ENCODE measurements around the gene CDK5RAP2. TPM values are rescaled to one million over a fixed set of nuclear protein-coding genes. Genes with fewer than 3 reads are reported as not detected.

Gene CDK5RAP2
- total and polyA plus RNA-seq, 9 of the 15 experiments (the other 6 are each of a cell fraction or from before 2014, with no cell fraction given), result 19.9 to 68.8 (median 42.2) TPM

DNA sequence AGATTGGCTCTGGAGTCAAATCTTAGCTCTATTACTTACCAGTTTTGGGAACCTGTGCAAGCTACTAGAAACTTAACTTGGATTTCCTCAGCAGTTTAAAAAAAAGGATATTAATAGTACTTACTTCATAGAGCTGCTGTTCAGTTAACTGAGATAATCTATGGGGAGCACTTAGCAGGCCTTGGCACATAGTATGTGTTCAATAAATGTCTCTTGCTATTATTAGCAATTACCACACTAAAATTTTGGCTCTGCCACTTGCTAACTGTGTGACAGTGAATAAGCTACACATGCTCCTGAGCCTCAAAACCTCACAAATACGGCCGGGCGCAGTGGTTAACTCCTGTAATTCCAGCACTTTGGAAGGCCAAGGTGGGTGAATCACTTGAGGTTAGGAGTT lies 55.9 kb downstream of the CDK5RAP2 start:
- Histone ChIP-seq H3K4me1 (replicated peaks in 1 of 2; ENCODE audit: control insufficient read depth in 2 of 2, insufficient read depth in 2 of 2, low read length in 2 of 2) (no peaks in the 10 kb centered on the region), H3K9me3 (replicated peaks; ENCODE audit: control insufficient read depth, insufficient read depth, low read depth, low read length) (no peaks in the 10 kb centered on the region), H3K27me3 (ENCODE audit: control insufficient read depth in 2 of 2, insufficient read depth in 2 of 2, low read length in 2 of 2) (no peaks in the 10 kb centered on the region), H3K9ac (ENCODE audit: insufficient read depth in 1 of 2, low read depth in 2 of 2, low read length in 2 of 2) (no peak overlapping the region), H4K20me1 (replicated peaks; ENCODE audit: control insufficient read depth, insufficient read depth, low read length) (no peaks in the 10 kb centered on the region), H3K9me1 (ENCODE audit: control insufficient read depth, insufficient read depth, low read length) (no peaks in the 10 kb centered on the region), H3K79me2 (ENCODE audit: control insufficient read depth, insufficient read depth, low read length) (no peaks in the 10 kb centered on the region), H3K27ac (ENCODE audit: extremely low read depth, low read depth, low read length) (no peak overlapping the region), H3K4me3 (no peak overlapping the region), H2AFZ (ENCODE audit: low read depth, low read length) (no peak overlapping the region), H3K36me3 (ENCODE audit: control insufficient read depth, insufficient read depth, low read length) (peaks cover 76% of the 10 kb centered on the region), H3K4me2 (ENCODE audit: insufficient read depth, low read length) (no peak overlapping the region)
- CTCF ChIA-PET (ENCODE audit: low intra/inter-chr PET ratio), result no interaction called here
- in situ Hi-C loops (cut with MboI) (no loop called here), intact Hi-C loops (cut with micrococcal nuclease) (no loop called here)
- 100% methylated on average over 3 of the region's 3 CpGs for WGBS (ENCODE audit: insufficient coverage, low coverage, missing lambda C conversion rate)
- FAIRE-seq (no peak), DNase-seq (ENCODE audit: extremely low read depth in 1 of 4, low spot score in 3 of 4) (no peak), ATAC-seq (no peak)
- TF ChIP-seq ZFP36 (IDR thresholded peaks at IDR 0.05; ENCODE audit: low read depth, low read length, partially characterized antibody), result no peak
- no peak for TF ChIP-seq MAFK (IDR thresholded peaks at IDR 0.05; ENCODE audit: low read length)
- POLR2A ChIA-PET, result interaction anchor here (2.0 to 2.4 kb wide), 2 partner anchors 9 to 11 kb away, joined by 5 to 10 read pairs; no protein-coding TSS in a partner anchor
- no TSS peak for BruUV-seq (replicated peaks)

DNA sequence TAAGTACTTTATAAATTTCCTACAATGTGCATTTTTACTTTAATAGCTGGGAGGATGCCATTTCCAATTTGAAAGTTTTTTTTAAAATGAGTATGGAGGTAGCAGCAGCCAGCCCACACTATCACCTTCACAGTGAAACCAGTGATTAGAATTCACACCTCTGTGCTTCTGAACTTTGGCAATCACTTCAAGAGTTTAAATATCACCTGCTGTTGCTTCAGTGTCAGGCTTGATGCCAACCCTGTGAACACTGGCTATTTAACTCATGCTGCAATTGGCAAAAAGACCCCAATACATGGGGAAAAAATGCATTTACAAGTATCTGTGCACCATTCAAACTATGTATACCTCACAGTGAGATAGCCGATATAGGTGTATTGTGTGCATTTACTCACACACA lies 57.4 kb downstream of the CDK5RAP2 start:
- WGBS (ENCODE audit: insufficient coverage, low coverage, missing lambda C conversion rate), result 92% methylated on average over 1 of the region's 1 CpG
- FAIRE-seq (no peak), ATAC-seq (no peak), DNase-seq (ENCODE audit: extremely low read depth in 1 of 4, low spot score in 3 of 4) (no peak)
- no peak overlapping the region for H2AFZ ChIP-seq (ENCODE audit: low read depth, low read length)
- no peak overlapping the region for H3K27ac ChIP-seq (ENCODE audit: extremely low read depth, low read depth, low read length)
- H3K9ac ChIP-seq (ENCODE audit: insufficient read depth in 1 of 2, low read depth in 2 of 2, low read length in 2 of 2), result no peak overlapping the region
- no peaks in the 10 kb centered on the region for H3K27me3 ChIP-seq (ENCODE audit: control insufficient read depth in 2 of 2, insufficient read depth in 2 of 2, low read length in 2 of 2)
- no peak for TF ChIP-seq MYC (IDR thresholded peaks at IDR 0.05; ENCODE audit: low read depth, low read length)
- no peak for TF ChIP-seq MYC (CRISPR knock-in tag; IDR thresholded peaks at IDR 0.05; ENCODE audit: borderline replicate concordance, low read depth)
- no peaks in the 10 kb centered on the region for H3K79me2 ChIP-seq (ENCODE audit: control insufficient read depth, insufficient read depth, low read length)
- no peak overlapping the region for H3K4me2 ChIP-seq (ENCODE audit: insufficient read depth, low read length)
- in situ Hi-C loops (cut with MboI) (no loop called here), intact Hi-C loops (cut with micrococcal nuclease) (no loop called here)
- ChIA-PET CTCF (ENCODE audit: low intra/inter-chr PET ratio) (no interaction called here), POLR2A (no interaction called here)
- peaks cover 73% of the 10 kb centered on the region for H3K36me3 ChIP-seq (ENCODE audit: control insufficient read depth, insufficient read depth, low read length)
- BruUV-seq (replicated peaks), result no TSS peak
- no peaks in the 10 kb centered on the region for H3K4me1 ChIP-seq (replicated peaks in 1 of 2; ENCODE audit: control insufficient read depth in 2 of 2, insufficient read depth in 2 of 2, low read length in 2 of 2)
- no peaks in the 10 kb centered on the region for H4K20me1 ChIP-seq (replicated peaks; ENCODE audit: control insufficient read depth, insufficient read depth, low read length)
- no peaks in the 10 kb centered on the region for H3K9me3 ChIP-seq (replicated peaks; ENCODE audit: control insufficient read depth, insufficient read depth, low read depth, low read length)
- no peaks in the 10 kb centered on the region for H3K9me1 ChIP-seq (ENCODE audit: control insufficient read depth, insufficient read depth, low read length)
- H3K4me3 ChIP-seq, result no peak overlapping the region

Measured in K562 (cell line).